Caco-2 (cell line): ENCODE measurements around the gene PCBP1. TPM values are rescaled to one million over a fixed set of nuclear protein-coding genes. Genes with fewer than 3 reads are reported as not detected.
A peak's percentile ranks its signal among the peaks of the same experiment; 100 is the strongest.
"Not testable (repeated sequence)": the region's sequence is repeated elsewhere in the genome, so short reads cannot be mapped to it uniquely, and the experiment has no call there.

Experiments used
- BruUV-seq: library from RNA; stranded (reverse); fragments of 400-500 nt; replicated peaks from 2 replicates; lab custom pipeline; 2021; lab: Mats Ljungman, UMichigan
- CTCF ChIA-PET: fragments of 300-600 bp; sonication (Branson Sonifier 250); formaldehyde crosslinking; loops from one replicate; lab custom pipeline; 2022; ENCODE audit warnings: antibody characterized with exemption; lab: Charles Lee
- POLR2A ChIA-PET: fragments of 300-600 bp; sonication (Branson Sonifier 250); formaldehyde crosslinking; loops from one replicate; lab custom pipeline; 2022; ENCODE audit warnings: antibody characterized with exemption; lab: Charles Lee
- DNase-seq, 2 experiments: peaks; one replicate each; pipeline versions ENCODE4 v3.0.0 to v3.0.0-alpha.2; 2020 to 2022
- H3K27me3 ChIP-seq: replicated peaks from 2 replicates; pipeline ENCODE4 v1.6.0; 2011; ENCODE audit warnings: low read length; ENCODE audit not compliant: control insufficient read depth, insufficient read depth
- H3K36me3 ChIP-seq: 2 replicates; pipeline ENCODE4 v1.5.1; 2011; ENCODE audit warnings: low read length; ENCODE audit not compliant: control insufficient read depth, insufficient read depth
- H3K4me1 ChIP-seq: fragments of 250-450 bp; sonication (Bioruptor Pico); 2 replicates; pipeline ENCODE4 v1.5.1; 2020; ENCODE audit warnings: mild to moderate bottlenecking
- H3K4me3 ChIP-seq: 2 replicates; pipeline ENCODE4 v1.5.1; 2011; ENCODE audit warnings: low read depth, mild to moderate bottlenecking, control low read depth, low read length
- H3K9me3 ChIP-seq: fragments of 250-450 bp; sonication (Bioruptor Pico); 2 replicates; pipeline ENCODE4 v1.5.1; 2020; ENCODE audit warnings: mild to moderate bottlenecking, moderate library complexity
- H3K27ac Mint-ChIP-seq: one replicate; pipeline ENCODE4 v1.8.0; 2022; ENCODE audit warnings: mixed read lengths; ENCODE audit not compliant: unreplicated experiment
- H3K27me3 Mint-ChIP-seq: one replicate; pipeline ENCODE4 v1.8.0; 2022; ENCODE audit warnings: mixed read lengths; ENCODE audit not compliant: insufficient read depth, unreplicated experiment
- H3K36me3 Mint-ChIP-seq: one replicate; pipeline ENCODE4 v1.8.0; 2022; ENCODE audit warnings: mild to moderate bottlenecking, mixed read lengths; ENCODE audit not compliant: insufficient read depth, unreplicated experiment
- H3K4me1 Mint-ChIP-seq: one replicate; pipeline ENCODE4 v1.8.0; 2022; ENCODE audit warnings: low read depth, mixed read lengths; ENCODE audit not compliant: unreplicated experiment
- H3K4me3 Mint-ChIP-seq: one replicate; pipeline ENCODE4 v1.8.0; 2022; ENCODE audit warnings: mild to moderate bottlenecking, moderate library complexity, mixed read lengths; ENCODE audit not compliant: unreplicated experiment
- H3K9me3 Mint-ChIP-seq: one replicate; pipeline ENCODE4 v1.8.0; 2022; ENCODE audit warnings: mixed read lengths; ENCODE audit not compliant: unreplicated experiment
- CTCF ChIP-seq, 2 experiments: fragments of 200-600 bp in 1 of 2; IDR thresholded peaks; 1 replicate in 1 of 2; 2 replicates in 1 of 2; pipeline versions ENCODE4 v1.5.1 to v1.8.0; 2011 to 2022; ENCODE audit warnings: antibody characterized with exemption in 1 of 2, control low read depth in 1 of 2, inconsistent platforms in 1 of 2, low read depth in 1 of 2, low read length in 1 of 2, mild to moderate bottlenecking in 1 of 2, moderate library complexity in 1 of 2; ENCODE audit not compliant: insufficient read depth in 1 of 2, severe bottlenecking in 1 of 2, unreplicated experiment in 1 of 2
- intact Hi-C: fragments of 100-400 bp; cut with micrococcal nuclease; formaldehyde crosslinking; loops from one replicate; pipeline ENCODE4 v1.10.0; 2022; ENCODE audit not compliant: unreplicated experiment
- total RNA-seq: library from RNA; stranded (reverse); gene quantifications from 2 replicates; pipeline ENCODE4 v1.2.3, GENCODE V29; 2022

PCBP1 gene
- total RNA-seq, 1 experiment from 2014 or later: 319 TPM

GRCh38 chr2:70104231-70105111, 17.2 kb downstream of the PCBP1 start:
- DNase-seq: peak; percentile 66 to 68
- H3K27me3 ChIP-seq: no peaks in the 10 kb centered on the region
- peak overlapping the region; percentile 47 for H3K4me3 Mint-ChIP-seq
- H3K4me3 ChIP-seq: no peak overlapping the region
- no TSS peak for BruUV-seq
- peaks cover 9% of the 10 kb centered on the region for H3K36me3 Mint-ChIP-seq
- intact Hi-C loops: no loop called here
- ChIA-PET CTCF (no interaction called here), POLR2A (interaction anchor here (0.6 to 1.2 kb wide), 2 partner anchors 16 to 20 kb away, joined by 3 to 6 read pairs; no protein-coding TSS in a partner anchor)
- H3K9me3 ChIP-seq: no peaks in the 10 kb centered on the region
- no peaks in the 10 kb centered on the region for H3K27me3 Mint-ChIP-seq
- no peaks in the 10 kb centered on the region for H3K9me3 Mint-ChIP-seq
- H3K4me1 Mint-ChIP-seq: peaks cover 20% of the 10 kb centered on the region
- TF ChIP-seq CTCF (IDR thresholded peaks at IDR 0.05; ENCODE audit: insufficient read depth in 1 of 2, low read depth in 1 of 2, low read length in 1 of 2, severe bottlenecking in 1 of 2, unreplicated experiment in 1 of 2): no peak
- peak overlapping the region; percentile 68 for H3K27ac Mint-ChIP-seq
- no peaks in the 10 kb centered on the region for H3K36me3 ChIP-seq
- peaks cover 30% of the 10 kb centered on the region for H3K4me1 ChIP-seq

DNA sequence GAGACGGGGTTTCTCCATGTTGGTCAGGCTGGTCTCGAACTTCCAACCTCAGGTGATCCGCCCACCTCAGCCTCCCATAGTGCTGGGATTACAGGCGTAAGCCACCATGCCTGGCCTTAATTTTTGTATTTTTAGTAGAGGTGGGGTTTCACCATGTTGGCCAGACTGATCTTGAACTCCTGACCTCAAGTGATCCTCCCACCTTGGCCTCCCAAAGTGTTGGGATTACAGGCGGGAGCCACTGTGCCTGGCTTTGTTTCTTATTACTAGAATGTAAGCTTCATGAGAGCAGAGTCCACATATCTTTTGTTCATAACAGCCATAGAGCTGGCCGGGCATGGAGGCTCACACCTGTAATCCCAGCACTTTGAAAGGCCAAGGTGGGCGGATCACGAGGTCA, 18.9 kb downstream of the PCBP1 start:
- H3K27ac Mint-ChIP-seq, H3K9me3 ChIP-seq, H3K27me3 Mint-ChIP-seq, intact Hi-C loops, DNase-seq, H3K27me3 ChIP-seq, BruUV-seq, H3K4me3 ChIP-seq, H3K36me3 ChIP-seq, H3K4me3 Mint-ChIP-seq, CTCF ChIA-PET, H3K9me3 Mint-ChIP-seq: not testable (repeated sequence)
- POLR2A ChIA-PET: interaction anchor here (0.9 kb wide), 1 partner anchor 18 kb away, joined by 4 read pairs; no protein-coding TSS in a partner anchor
- H3K4me1 Mint-ChIP-seq: peaks cover 28% of the 10 kb centered on the region
- H3K4me1 ChIP-seq: peaks cover 44% of the 10 kb centered on the region
- H3K36me3 Mint-ChIP-seq: peaks cover 16% of the 10 kb centered on the region

DNA sequence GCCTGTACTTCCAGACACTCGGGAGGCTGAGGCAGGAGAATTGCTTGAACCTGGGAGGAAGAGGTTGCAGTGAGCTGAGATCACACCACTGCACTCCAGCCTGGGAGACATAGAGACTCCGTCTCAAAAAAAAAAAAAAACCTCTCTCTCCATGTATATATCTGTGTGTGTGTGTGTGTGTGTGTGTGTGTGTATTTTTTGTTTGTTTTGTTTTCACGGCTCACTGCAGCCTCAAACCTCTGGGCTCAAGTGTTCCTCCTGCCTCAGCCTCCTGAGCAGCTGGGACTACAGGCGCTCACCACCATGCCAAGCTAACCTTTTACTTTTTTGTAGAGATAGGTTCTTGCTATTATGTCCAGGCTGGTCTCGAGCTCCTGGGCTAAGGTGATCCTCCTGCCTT, 23.1 kb downstream of the PCBP1 start:
- H3K4me3 Mint-ChIP-seq, H3K27me3 Mint-ChIP-seq, H3K27me3 ChIP-seq, H3K9me3 Mint-ChIP-seq, intact Hi-C loops, H3K9me3 ChIP-seq, DNase-seq, BruUV-seq, H3K36me3 ChIP-seq, H3K4me3 ChIP-seq: not testable (repeated sequence)
- Mint-ChIP-seq H3K4me1 (peaks cover 44% of the 10 kb centered on the region), H3K27ac (peak overlapping the region; percentile 98), H3K36me3 (peaks cover 28% of the 10 kb centered on the region)
- ChIA-PET POLR2A (interaction anchor here (0.8 to 1.3 kb wide), 2 partner anchors 14 to 196 kb away, joined by 3 read pairs; partner anchors contain the start of gene MXD1), CTCF (interaction anchor here (0.6 kb wide), 1 partner anchor 196 kb away, joined by 5 read pairs; the partner anchor contains the start of gene MXD1)
- H3K4me1 ChIP-seq: peaks cover 63% of the 10 kb centered on the region
